GM12892 (cell line): ENCODE data around the gene MRPS6.

Source experiments
- DNase-seq: peaks from one replicate; pipeline ENCODE4 v3.0.0; 2011; ENCODE audit not compliant: insufficient read length
- FAIRE-seq: peaks from 2 replicates; lab custom pipeline; 2011; peaks lifted over from hg19 to GRCh38; lab: Jason Lieb, UNC
- POLR2A ChIP-seq: IDR thresholded peaks from 2 replicates; pipeline ENCODE4 v1.6.1; 2011; ENCODE audit warnings: low read depth, low read length, control low read depth
- POLR2AphosphoS5 ChIP-seq: IDR thresholded peaks from 2 replicates; pipeline ENCODE4 v1.6.1; 2011; ENCODE audit warnings: low read depth, low read length, control low read depth
- TAF1 ChIP-seq: IDR thresholded peaks from 2 replicates; pipeline ENCODE4 v1.6.1; 2011; ENCODE audit warnings: low read depth, mild to moderate bottlenecking, control low read depth, low read length, borderline replicate concordance

MRPS6 gene

DNA sequence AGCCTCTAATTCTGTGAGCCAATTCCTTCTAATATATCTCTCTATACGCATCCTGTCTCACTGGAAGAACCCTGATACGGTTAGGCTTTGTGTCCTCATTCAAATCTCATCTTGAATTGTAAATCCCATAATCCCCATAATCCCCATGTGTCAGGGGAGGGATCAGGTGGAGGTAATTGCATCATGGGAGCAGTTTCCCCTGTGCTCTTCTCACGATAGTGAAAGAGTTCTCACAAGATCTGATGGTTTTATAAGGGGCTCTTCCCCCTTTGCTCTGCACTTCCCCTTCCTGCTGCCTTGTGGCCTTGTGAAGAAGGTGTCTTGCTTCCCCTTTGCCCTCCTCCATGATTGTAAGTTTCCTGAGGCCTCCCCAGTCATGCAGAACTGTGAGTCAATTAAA, 116.1 kb downstream of the MRPS6 start:
- no peak for TF ChIP-seq POLR2A
- TF ChIP-seq TAF1, result no peak
- TF ChIP-seq POLR2AphosphoS5, result no peak
- FAIRE-seq (no peak), DNase-seq (no peak)

DNA sequence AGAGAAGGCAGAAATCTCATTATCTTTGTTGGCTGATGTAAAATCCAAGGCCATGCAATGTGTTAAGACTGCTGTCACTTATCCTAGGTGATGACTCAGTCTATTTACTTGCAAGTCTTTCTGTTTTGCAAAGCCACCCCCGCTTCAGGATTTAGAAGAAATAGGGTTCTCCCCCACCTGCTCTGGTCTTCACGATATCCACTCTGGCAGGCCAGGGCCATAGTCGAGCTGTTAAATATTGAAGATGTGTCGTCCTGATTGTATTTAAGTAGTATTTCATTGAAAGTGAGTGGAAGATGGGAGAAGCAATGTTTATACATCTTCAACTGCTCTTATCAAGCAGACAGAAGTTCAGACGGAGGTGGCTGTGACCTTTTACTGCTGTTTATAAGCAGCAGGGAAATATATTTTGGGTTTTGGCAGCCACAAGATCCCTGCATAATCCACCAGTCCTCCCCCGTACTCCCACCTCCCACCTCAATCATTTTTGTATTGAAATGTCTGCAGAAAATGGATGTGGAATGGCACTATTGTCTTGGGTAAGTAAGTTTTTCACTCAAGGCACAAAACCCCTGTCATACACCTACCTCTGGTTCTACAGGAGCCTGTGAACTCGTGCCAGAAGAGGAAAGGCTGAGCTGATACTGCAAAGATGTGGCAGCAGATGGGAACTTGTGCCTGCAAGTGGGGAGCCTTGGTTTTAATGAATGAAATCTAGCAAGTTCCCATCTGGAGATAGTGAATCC, 117.4 kb downstream of the MRPS6 start:
- FAIRE-seq (no peak), DNase-seq (no peak)
- TF ChIP-seq POLR2A, result no peak
- no peak for TF ChIP-seq POLR2AphosphoS5
- no peak for TF ChIP-seq TAF1

DNA sequence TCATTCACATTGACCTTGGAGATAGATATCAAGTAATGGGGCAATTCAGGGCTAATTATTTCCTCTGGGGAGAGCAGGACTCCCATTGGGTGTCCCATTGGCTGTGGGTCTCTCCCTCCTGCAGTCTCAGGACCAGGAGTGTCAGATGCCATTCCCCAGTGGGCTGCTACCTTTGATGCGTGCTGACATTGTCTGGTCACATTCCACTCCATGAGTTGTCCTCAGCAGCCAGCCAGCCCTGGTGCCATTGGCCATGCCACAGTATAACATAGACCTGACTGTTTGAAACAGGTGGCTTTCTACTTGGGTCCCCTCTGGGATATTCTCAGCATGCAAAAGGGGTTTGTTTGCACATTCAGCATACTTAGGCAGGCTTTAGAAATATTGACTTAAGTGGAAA, 118.5 kb downstream of the MRPS6 start:
- FAIRE-seq, result no peak
- no peak for DNase-seq
- TF ChIP-seq POLR2AphosphoS5 (no peak), TAF1 (no peak), POLR2A (no peak)
